Esophagus squamous epithelium (tissue), 5 donors: ENCODE data around the gene PLA2G4B. TPM values are rescaled to one million over a fixed set of nuclear protein-coding genes. Genes with fewer than 3 reads are reported as not detected.

Experiments used
- DNase-seq: peaks from one replicate; lab custom pipeline; 2025; lab: John Stamatoyannopoulos, UW
- H3K27ac ChIP-seq, 4 donors: fragments of 200-600 bp; sonication (generic); one replicate each; pipeline ENCODE4 v1.5.1; 2016 to 2019; ENCODE audit warnings: mild to moderate bottlenecking in 1 of 4
- H3K27me3 ChIP-seq, 4 donors: fragments of 200-600 bp; sonication (generic); 1 replicate in 3 of 4; 2 replicates in 1 of 4; pipeline versions ENCODE4 v1.5.1 to v1.6.0; 2017 to 2021; ENCODE audit warnings: antibody characterized with exemption in 1 of 4
- H3K36me3 ChIP-seq, 3 donors: fragments of 200-600 bp; sonication (generic); one replicate each; pipeline ENCODE4 v1.5.1; 2016 to 2019
- H3K4me1 ChIP-seq, 3 donors: fragments of 200-600 bp; sonication (generic); one replicate each; pipeline ENCODE4 v1.5.1; 2017 to 2019
- H3K4me3 ChIP-seq, 4 donors: fragments of 200-600 bp; sonication (generic); 1 replicate in 3 of 4; 2 replicates in 1 of 4; pipeline ENCODE4 v1.5.1; 2016 to 2019; ENCODE audit warnings: mild to moderate bottlenecking in 2 of 4, moderate library complexity in 1 of 4
- H3K9me3 ChIP-seq, 3 donors: fragments of 200-600 bp; sonication (generic); one replicate each; pipeline ENCODE4 v1.5.1; 2016 to 2019
- POLR2A ChIP-seq, 4 donors: fragments of 450-650 bp; IDR thresholded peaks; one replicate each; pipeline ENCODE4 v1.6.1; 2017; ENCODE audit warnings: antibody characterized with exemption in 4 of 4, mild to moderate bottlenecking in 4 of 4, moderate library complexity in 3 of 4
- WGBS, 2 donors: methylation state at CpG; one replicate each; pipeline ENCODE4 v1.1.5; 2018; 5-methylcytosine and 5-hydroxymethylcytosine counted together
- intact Hi-C: fragments of 100-400 bp; cut with DNase I; formaldehyde crosslinking; loops from one replicate; pipeline ENCODE4 v1.15.0; 2022
- small RNA-seq, 4 donors: library from RNA; depleted of rRNA; stranded (forward); fragments of <200 nt; gene quantifications; one replicate each; pipeline ENCODE3, GENCODE V24; 2016
- total RNA-seq, 4 donors: library from RNA; depleted of rRNA; stranded (reverse); fragments of >200 nt; gene quantifications; one replicate each; pipeline ENCODE4 v1.1.0, GENCODE V29; 2016
- TF ChIP-seq, protein P1 (sequence below), 6 experiments: fragments of 450-650 bp in 4 of 6; fragments of 200-600 bp in 2 of 6; sonication (generic) in 2 of 6; IDR thresholded peaks; one replicate each; pipeline ENCODE4 v1.5.1; 2016 to 2019; ENCODE audit warnings: antibody characterized with exemption in 6 of 6, mild to moderate bottlenecking in 4 of 6, moderate library complexity in 4 of 6
- donor health status: DM: yes; HTN: yes; CAD: no.

Gene PLA2G4B
- total RNA-seq, 4 donors from 2014 or later = 26.5 to 58.9 (median 39.7) TPM

DNA sequence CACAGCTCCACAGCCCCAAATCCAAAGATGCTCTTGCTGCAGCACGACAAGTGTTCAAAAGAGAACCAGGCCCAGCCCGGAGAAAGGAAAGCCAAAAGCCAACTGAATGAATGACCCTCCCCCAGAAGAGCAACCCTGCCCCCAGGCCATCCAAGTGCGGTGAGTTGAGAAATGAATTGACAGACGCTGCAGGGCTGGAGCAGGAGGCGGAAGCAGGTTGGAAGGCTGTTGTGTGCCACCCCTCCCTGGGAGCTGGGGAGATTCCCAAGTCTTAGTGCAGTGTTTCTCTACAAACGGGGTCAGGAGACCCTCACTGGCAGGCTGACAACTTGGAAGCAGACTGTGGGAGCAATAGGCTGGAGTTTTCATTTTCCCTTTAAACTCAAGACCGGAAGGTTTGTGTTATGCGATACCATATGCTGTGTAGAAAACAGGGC lies 58.7 kb downstream of the PLA2G4B start:
- 64 to 68% methylated on average over 8 of the region's 8 CpGs for WGBS, 2 donors
- Histone ChIP-seq H3K27ac (no peak overlapping the region), H3K9me3 (no peaks in the 10 kb centered on the region)

More for the DNA sequence above, 58.7 kb downstream of the PLA2G4B start:
- intact Hi-C loops = no loop called here
- TF ChIP-seq POLR2A (IDR thresholded peaks at IDR 0.05) = no peak
- TF ChIP-seq, protein P1, sequence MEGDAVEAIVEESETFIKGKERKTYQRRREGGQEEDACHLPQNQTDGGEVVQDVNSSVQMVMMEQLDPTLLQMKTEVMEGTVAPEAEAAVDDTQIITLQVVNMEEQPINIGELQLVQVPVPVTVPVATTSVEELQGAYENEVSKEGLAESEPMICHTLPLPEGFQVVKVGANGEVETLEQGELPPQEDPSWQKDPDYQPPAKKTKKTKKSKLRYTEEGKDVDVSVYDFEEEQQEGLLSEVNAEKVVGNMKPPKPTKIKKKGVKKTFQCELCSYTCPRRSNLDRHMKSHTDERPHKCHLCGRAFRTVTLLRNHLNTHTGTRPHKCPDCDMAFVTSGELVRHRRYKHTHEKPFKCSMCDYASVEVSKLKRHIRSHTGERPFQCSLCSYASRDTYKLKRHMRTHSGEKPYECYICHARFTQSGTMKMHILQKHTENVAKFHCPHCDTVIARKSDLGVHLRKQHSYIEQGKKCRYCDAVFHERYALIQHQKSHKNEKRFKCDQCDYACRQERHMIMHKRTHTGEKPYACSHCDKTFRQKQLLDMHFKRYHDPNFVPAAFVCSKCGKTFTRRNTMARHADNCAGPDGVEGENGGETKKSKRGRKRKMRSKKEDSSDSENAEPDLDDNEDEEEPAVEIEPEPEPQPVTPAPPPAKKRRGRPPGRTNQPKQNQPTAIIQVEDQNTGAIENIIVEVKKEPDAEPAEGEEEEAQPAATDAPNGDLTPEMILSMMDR (IDR thresholded peaks at IDR 0.05) = no peak
- Histone ChIP-seq H3K27me3 (no peaks in the 10 kb centered on the region), H3K36me3 (peaks cover 10 to 49% (median 15%) of the 10 kb centered on the region in 3 donors), H3K4me1 (peaks cover 16 to 29% (median 24%) of the 10 kb centered on the region in 3 donors), H3K4me3 (no peak overlapping the region)
- no peak for DNase-seq

Small RNAs within 50 kb of the gene (small RNA-seq; reads per million reads assigned to genes)
- 0 to 0.09 (median 0) reads per million in 4 donors for gene JMJD7-PLA2G4B
- 0 to 0.09 (median 0) reads per million in 4 donors for gene MIR4310
- 0 reads per million in 4 donors for gene RNA5SP393

Other genes with a start within 250 kb of the PLA2G4B start
- gene MGA, start 178.4 kb upstream of the PLA2G4B start, total RNA-seq = 10 to 100 TPM; 12.9 to 37.4 (median 15.1) TPM
- gene MAPKBP1, start 64.4 kb upstream of the PLA2G4B start, total RNA-seq = 10 to 100 TPM; 18.4 to 37.6 (median 29.8) TPM
- gene JMJD7, start 10.8 kb upstream of the PLA2G4B start, total RNA-seq = 10 to 100 TPM; 20.4 to 36.9 (median 30.5) TPM
- gene SPTBN5, start 55.2 kb downstream of the PLA2G4B start, total RNA-seq = 1 to 10 TPM; 1.9 to 4.4 (median 3.4) TPM
- gene EHD4, start 133.7 kb downstream of the PLA2G4B start, total RNA-seq = 10 to 100 TPM; 25.4 to 45.3 (median 27.8) TPM
- gene PLA2G4E, start 182.2 kb downstream of the PLA2G4B start, total RNA-seq = 10 to 100 TPM in 1 of 4 donors, 1 to 10 TPM in 3; 1.1 to 89.5 (median 9.2) TPM